Measurements from ENCODE around the gene CNTRL.
"Not testable (repeated sequence)": the region's sequence is repeated elsewhere in the genome, so short reads cannot be mapped to it uniquely, and the experiment has no call there.

CNTRL gene

GRCh38 chr9:121125590-121125989 lies 50.8 kb downstream of the CNTRL start:
- DNase-seq (ENCODE audit: low read depth in 2 of 2) = no peak
- H3K4me3 ChIP-seq (replicated peaks in 1 of 2; ENCODE audit: low read depth in 2 of 2, low read length in 2 of 2) = no peak overlapping the region
- TF ChIP-seq CTCF (IDR thresholded peaks at IDR 0.05; ENCODE audit: low read depth, low read length) = no peak

GRCh38 chr9:121129384-121129783 lies 54.6 kb downstream of the CNTRL start:
- not testable (repeated sequence) for DNase-seq (ENCODE audit: low read depth in 2 of 2); H3K4me3 ChIP-seq (replicated peaks in 1 of 2; ENCODE audit: low read depth in 2 of 2, low read length in 2 of 2)

DNA sequence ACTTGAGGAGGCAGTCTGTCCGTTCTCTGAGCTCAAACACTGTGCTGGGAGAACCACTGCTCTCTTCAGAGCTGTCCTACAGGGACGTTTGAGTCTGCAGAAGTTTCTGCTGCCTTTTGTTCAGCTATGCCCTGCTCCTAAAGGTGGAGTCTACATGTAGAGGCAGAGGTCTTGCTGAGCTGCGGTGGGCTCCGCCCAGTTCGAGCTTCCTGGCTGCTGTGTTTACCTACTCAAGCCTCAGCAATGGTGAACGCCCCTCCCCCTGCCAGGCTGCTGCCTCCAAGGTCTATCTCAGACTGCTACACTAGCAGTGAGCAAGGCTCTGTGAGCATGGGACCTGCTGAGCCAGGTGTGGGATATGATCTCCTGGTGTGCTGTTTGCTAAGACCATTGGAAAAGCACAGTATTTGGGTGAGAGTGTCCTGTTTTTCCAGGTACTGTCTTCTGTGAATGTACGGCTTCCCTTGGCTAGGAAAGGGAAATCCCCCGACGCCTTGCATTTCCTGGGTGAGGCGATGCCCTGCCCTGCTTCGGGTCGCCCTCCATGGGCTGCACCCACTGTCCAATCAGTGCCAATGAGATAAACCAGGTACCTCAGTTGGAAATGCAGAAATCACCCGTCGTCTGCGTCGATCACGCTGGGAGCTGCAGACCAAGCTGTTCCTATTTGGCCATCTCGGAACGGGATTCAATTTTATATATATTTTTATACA lies 58.5 kb downstream of the CNTRL start:
- no peak for TF ChIP-seq CTCF (IDR thresholded peaks at IDR 0.05; ENCODE audit: low read depth, low read length)
- no peak overlapping the region for H3K4me3 ChIP-seq (replicated peaks in 1 of 2; ENCODE audit: low read depth in 2 of 2, low read length in 2 of 2)
- no peak for DNase-seq (ENCODE audit: low read depth in 2 of 2)

DNA sequence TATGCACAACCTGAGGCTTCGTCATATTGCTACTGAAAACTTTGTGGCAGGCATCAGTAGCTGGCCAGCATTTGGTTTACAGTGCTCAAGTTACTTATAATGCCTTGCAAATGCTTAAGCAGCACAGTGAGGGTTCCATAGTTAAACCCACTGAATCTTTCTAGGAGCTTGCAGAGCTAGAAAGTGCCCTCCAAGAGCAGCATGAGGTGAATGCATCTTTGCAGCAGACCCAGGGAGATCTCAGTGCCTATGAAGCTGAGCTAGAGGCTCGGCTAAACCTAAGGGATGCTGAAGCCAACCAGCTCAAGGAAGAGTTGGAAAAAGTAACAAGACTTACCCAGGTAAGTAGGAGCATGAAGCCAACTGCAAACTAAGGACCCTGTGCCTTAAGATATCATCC lies 60.9 kb downstream of the CNTRL start:
- TF ChIP-seq CTCF (IDR thresholded peaks at IDR 0.05; ENCODE audit: low read depth, low read length) = no peak
- no peak overlapping the region for H3K4me3 ChIP-seq (replicated peaks in 1 of 2; ENCODE audit: low read depth in 2 of 2, low read length in 2 of 2)
- no peak for DNase-seq (ENCODE audit: low read depth in 2 of 2)

GRCh38 chr9:121138561-121138960 lies 63.8 kb downstream of the CNTRL start:
- no peak overlapping the region for H3K4me3 ChIP-seq (replicated peaks in 1 of 2; ENCODE audit: low read depth in 2 of 2, low read length in 2 of 2)
- no peak for TF ChIP-seq CTCF (IDR thresholded peaks at IDR 0.05; ENCODE audit: low read depth, low read length)
- DNase-seq (ENCODE audit: low read depth in 2 of 2) = no peak

DNA sequence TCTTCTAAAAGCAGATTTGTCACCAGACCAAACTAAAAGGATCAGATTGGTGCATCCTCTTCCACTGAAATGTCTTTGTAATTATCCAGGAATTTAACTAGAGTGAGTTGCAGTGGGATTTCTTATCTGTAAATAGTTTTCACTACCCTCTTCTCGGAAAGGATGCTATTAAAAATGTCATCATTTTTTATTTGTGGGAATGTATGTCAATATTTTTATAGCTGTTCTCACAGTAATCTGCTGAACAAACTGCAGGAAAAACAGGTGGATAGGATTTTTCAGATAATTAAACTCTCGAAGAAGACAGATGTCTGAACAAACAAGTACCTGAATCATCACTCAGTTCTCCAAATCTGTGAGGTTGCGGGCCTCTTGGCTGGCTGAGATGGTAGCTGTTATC lies 64.2 kb downstream of the CNTRL start:
- DNase-seq (ENCODE audit: low read depth in 2 of 2) = no peak
- H3K4me3 ChIP-seq (replicated peaks in 1 of 2; ENCODE audit: low read depth in 2 of 2, low read length in 2 of 2) = no peak overlapping the region
- no peak for TF ChIP-seq CTCF (IDR thresholded peaks at IDR 0.05; ENCODE audit: low read depth, low read length)

DNA sequence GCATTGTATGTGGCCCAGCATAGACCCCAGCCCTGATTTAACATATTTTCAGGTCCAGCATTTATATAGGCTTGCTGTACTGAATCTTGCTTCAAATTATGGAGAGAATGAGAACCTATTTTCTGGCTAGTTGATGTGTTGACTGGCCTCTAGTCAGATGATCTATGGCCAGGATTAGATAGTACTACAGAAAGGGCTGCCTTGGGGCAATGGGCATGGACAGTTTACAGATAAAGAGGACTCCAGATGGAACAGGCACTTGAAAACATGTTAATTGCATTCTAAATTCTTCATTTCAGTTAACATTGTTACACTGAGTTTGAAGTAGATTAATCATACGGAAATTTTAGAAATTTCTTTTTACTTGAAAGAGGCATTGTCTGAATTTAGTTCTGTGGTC lies 65.4 kb downstream of the CNTRL start:
- no peak for DNase-seq (ENCODE audit: low read depth in 2 of 2)
- no peak overlapping the region for H3K4me3 ChIP-seq (replicated peaks in 1 of 2; ENCODE audit: low read depth in 2 of 2, low read length in 2 of 2)
- no peak for TF ChIP-seq CTCF (IDR thresholded peaks at IDR 0.05; ENCODE audit: low read depth, low read length)
